SK-N-SH (cell line): Measurements from ENCODE around the gene MACROD1. TPM values are rescaled to one million over a fixed set of nuclear protein-coding genes. Genes with fewer than 3 reads are reported as not detected.
A peak's percentile ranks its signal among the peaks of the same experiment; 100 is the strongest.

Experiments
- CTCF ChIA-PET: fragments of 300-600, 350-600 bp; formaldehyde crosslinking; extraction: SDS; loops from one replicate; lab custom pipeline; 2021; lab: Yijun Ruan, JAX
- POLR2A ChIA-PET: fragments of 350-600 bp; sonication (Branson Sonifier 250); formaldehyde crosslinking; extraction: SDS; loops from one replicate; lab custom pipeline; 2020; ENCODE audit warnings: antibody characterized with exemption, inconsistent platforms; lab: Yijun Ruan, JAX
- DNase-seq: peaks from one replicate; pipeline ENCODE4 v3.0.0; 2012
- H2AFZ ChIP-seq: fragments of 200-600 bp; sonication (generic); 2 replicates; pipeline ENCODE4 v1.8.1; 2016; ENCODE audit warnings: antibody characterized with exemption, mild to moderate bottlenecking, low read depth
- H3F3A ChIP-seq: fragments of 200-600 bp; sonication (generic); replicated peaks from 2 replicates; pipeline ENCODE3; 2016; ENCODE audit warnings: antibody characterized with exemption, mild to moderate bottlenecking; ENCODE audit not compliant: insufficient read depth
- H3K27ac ChIP-seq, 2 experiments: fragments of 200-500 bp in 1 of 2; fragments of 200-600 bp in 1 of 2; sonication (Bioruptor generic) in 1 of 2; sonication (generic), shearing (Covaris generic) in 1 of 2; 2 replicates each; pipeline versions ENCODE4 v1.5.1 to v1.6.1; 2014 to 2016; ENCODE audit warnings: low read depth in 2 of 2, inconsistent platforms in 1 of 2, low read length in 1 of 2, mild to moderate bottlenecking in 1 of 2, mixed read lengths in 1 of 2
- H3K27me3 ChIP-seq: fragments of 200-600 bp; sonication (generic), shearing (Covaris generic); 2 replicates; pipeline ENCODE4 v1.6.1; 2016; ENCODE audit warnings: mixed run types; ENCODE audit not compliant: insufficient read depth
- H3K36me3 ChIP-seq, 2 experiments: fragments of 200-500 bp in 1 of 2; fragments of 200-600 bp in 1 of 2; sonication (Bioruptor generic) in 1 of 2; sonication (generic) in 1 of 2; replicated peaks in 1 of 2; 2 replicates each; pipeline versions ENCODE3 to v1.5.1; 2014 to 2016; ENCODE audit warnings: low read length in 1 of 2, mild to moderate bottlenecking in 1 of 2; ENCODE audit not compliant: insufficient read depth in 2 of 2, control insufficient read depth in 1 of 2
- H3K4me1 ChIP-seq, 2 experiments: fragments of 200-500 bp in 1 of 2; fragments of 200-600 bp in 1 of 2; sonication (Bioruptor generic) in 1 of 2; sonication (generic), shearing (Covaris generic) in 1 of 2; 2 replicates each; pipeline versions ENCODE4 v1.5.1 to v1.6.1; 2014 to 2016; ENCODE audit warnings: low read depth in 1 of 2, low read length in 1 of 2, mixed run types in 1 of 2; ENCODE audit not compliant: insufficient read depth in 2 of 2, control insufficient read depth in 1 of 2
- H3K4me2 ChIP-seq: fragments of 200-600 bp; sonication (generic), shearing (Covaris generic); 2 replicates; pipeline ENCODE4 v1.6.1; 2017; ENCODE audit warnings: mixed run types
- H3K4me3 ChIP-seq, 2 experiments: fragments of 200-500 bp in 1 of 2; fragments of 200-600 bp in 1 of 2; sonication (Bioruptor generic) in 1 of 2; sonication (generic), shearing (Covaris generic) in 1 of 2; 2 replicates each; pipeline versions ENCODE4 v1.5.1 to v1.8.1; 2014 to 2016; ENCODE audit warnings: low read depth in 2 of 2, inconsistent platforms in 1 of 2, low read length in 1 of 2, mild to moderate bottlenecking in 1 of 2, mixed read lengths in 1 of 2, moderate library complexity in 1 of 2
- H3K79me2 ChIP-seq: fragments of 200-600 bp; sonication (generic); 2 replicates; pipeline ENCODE4 v1.8.1; 2017; ENCODE audit warnings: mild to moderate bottlenecking; ENCODE audit not compliant: insufficient read depth
- H3K9ac ChIP-seq: fragments of 200-600 bp; sonication (generic); 2 replicates; pipeline ENCODE4 v1.6.1; 2017; ENCODE audit warnings: mixed run types
- H3K9me2 ChIP-seq: fragments of 200-600 bp; sonication (generic); 2 replicates; pipeline ENCODE4 v1.6.1; 2017; ENCODE audit warnings: mixed run types
- H3K9me3 ChIP-seq: fragments of 200-600 bp; sonication (generic); 2 replicates; pipeline ENCODE4 v1.6.1; 2017; ENCODE audit warnings: mixed run types, mild to moderate bottlenecking, moderate library complexity
- H4K20me1 ChIP-seq: fragments of 200-600 bp; sonication (generic); 2 replicates; pipeline ENCODE4 v1.6.1; 2017; ENCODE audit warnings: mild to moderate bottlenecking, mixed run types; ENCODE audit not compliant: insufficient read depth
- ELF1 ChIP-seq: IDR thresholded peaks from 2 replicates; pipeline ENCODE4 v1.4.0; 2012
- FOSL2 ChIP-seq: IDR thresholded peaks from 2 replicates; pipeline ENCODE4 v1.4.0; 2012; ENCODE audit warnings: low read depth, mild to moderate bottlenecking, moderate library complexity, borderline replicate concordance
- FOXJ3 ChIP-seq: sonication (generic); formaldehyde crosslinking; IDR thresholded peaks from 2 replicates; pipeline ENCODE4 v1.5.1; 2020; ENCODE audit warnings: mild to moderate bottlenecking, missing genetic modification reagents
- MEF2A ChIP-seq: IDR thresholded peaks from 2 replicates; pipeline ENCODE4 v1.4.0; 2012; ENCODE audit warnings: low read depth, borderline replicate concordance
- MXI1 ChIP-seq: IDR thresholded peaks from 2 replicates; pipeline ENCODE4 v1.6.1; 2012; ENCODE audit warnings: mild to moderate bottlenecking, low read depth, low read length, improper control_type of control experiment
- RCOR1 ChIP-seq: fragments of 150-350 bp; IDR thresholded peaks from 2 replicates; pipeline ENCODE4 v1.6.1; 2017; ENCODE audit warnings: antibody characterized with exemption, low read length
- RXRA ChIP-seq: IDR thresholded peaks from 2 replicates; pipeline ENCODE4 v1.4.0; 2012; ENCODE audit warnings: low read depth, mild to moderate bottlenecking, borderline replicate concordance
- YY1 ChIP-seq: IDR thresholded peaks from 2 replicates; pipeline ENCODE4 v1.4.0; 2012; ENCODE audit warnings: low read depth, mild to moderate bottlenecking
- WGBS: methylation state at CpG from one replicate; pipeline ENCODE4 v1.1.6; 2017; ENCODE audit warnings: low lambda C conversion rate; 5-methylcytosine and 5-hydroxymethylcytosine counted together
- polyA plus RNA-seq, 3 experiments: library from polyadenylated mRNA; depleted of rRNA; stranded (reverse); fragments of >200 nt; gene quantifications; 2 replicates each; pipeline ENCODE4 v1.2.3, GENCODE V29; 2012
- TF ChIP-seq, protein P1 (sequence below): IDR thresholded peaks from 2 replicates; pipeline ENCODE4 v1.4.0; 2012; ENCODE audit warnings: low read depth
- TF ChIP-seq, protein P2 (sequence below): IDR thresholded peaks from 2 replicates; pipeline ENCODE4 v1.6.1; 2012; ENCODE audit warnings: mild to moderate bottlenecking, low read depth, low read length, moderate library complexity
- TF ChIP-seq, protein P3 (sequence below): IDR thresholded peaks from 2 replicates; pipeline ENCODE4 v1.4.0; 2012; ENCODE audit warnings: low read depth, borderline replicate concordance

Gene MACROD1
- polyA plus RNA-seq, 1 of the 3 experiments (the other 2 are of a cell fraction): 49.1 TPM

DNA sequence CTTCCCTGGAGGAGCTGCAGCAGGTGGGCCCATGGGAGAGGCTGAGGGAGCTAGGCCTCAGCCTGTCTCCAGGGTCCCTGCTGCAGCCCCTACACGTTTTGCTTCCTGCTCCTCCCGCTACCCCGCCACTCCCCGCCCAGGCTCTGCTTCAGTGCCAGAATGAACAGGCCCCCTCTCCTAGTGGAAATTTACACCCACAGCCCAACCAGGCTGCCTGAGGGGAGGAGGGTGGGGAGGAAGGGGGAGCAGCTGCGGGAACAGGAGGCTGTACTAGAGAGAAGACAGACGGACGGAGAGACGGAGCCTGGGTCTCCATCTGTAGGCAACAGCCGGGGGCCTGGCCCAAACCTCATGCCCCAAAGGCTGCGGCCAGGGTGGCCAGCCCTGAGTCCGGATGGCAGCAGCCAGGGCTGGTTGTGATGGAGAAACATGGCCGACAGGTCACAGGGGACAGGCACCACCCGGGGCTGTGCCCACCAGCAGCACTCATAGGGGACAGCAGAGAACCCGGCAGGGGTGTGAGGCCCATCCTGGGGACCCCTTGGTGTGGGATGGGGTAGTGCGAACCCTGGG lies 109.6 kb downstream of the MACROD1 start (continued):
- TF ChIP-seq, protein P1, sequence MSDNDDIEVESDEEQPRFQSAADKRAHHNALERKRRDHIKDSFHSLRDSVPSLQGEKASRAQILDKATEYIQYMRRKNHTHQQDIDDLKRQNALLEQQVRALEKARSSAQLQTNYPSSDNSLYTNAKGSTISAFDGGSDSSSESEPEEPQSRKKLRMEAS: no peak
- 0 out of 2 replicates have a peak, but pooled peaks have one; percentile 41 for TF ChIP-seq FOXJ3 (CRISPR knock-in tag)
- TF ChIP-seq, protein P2, sequence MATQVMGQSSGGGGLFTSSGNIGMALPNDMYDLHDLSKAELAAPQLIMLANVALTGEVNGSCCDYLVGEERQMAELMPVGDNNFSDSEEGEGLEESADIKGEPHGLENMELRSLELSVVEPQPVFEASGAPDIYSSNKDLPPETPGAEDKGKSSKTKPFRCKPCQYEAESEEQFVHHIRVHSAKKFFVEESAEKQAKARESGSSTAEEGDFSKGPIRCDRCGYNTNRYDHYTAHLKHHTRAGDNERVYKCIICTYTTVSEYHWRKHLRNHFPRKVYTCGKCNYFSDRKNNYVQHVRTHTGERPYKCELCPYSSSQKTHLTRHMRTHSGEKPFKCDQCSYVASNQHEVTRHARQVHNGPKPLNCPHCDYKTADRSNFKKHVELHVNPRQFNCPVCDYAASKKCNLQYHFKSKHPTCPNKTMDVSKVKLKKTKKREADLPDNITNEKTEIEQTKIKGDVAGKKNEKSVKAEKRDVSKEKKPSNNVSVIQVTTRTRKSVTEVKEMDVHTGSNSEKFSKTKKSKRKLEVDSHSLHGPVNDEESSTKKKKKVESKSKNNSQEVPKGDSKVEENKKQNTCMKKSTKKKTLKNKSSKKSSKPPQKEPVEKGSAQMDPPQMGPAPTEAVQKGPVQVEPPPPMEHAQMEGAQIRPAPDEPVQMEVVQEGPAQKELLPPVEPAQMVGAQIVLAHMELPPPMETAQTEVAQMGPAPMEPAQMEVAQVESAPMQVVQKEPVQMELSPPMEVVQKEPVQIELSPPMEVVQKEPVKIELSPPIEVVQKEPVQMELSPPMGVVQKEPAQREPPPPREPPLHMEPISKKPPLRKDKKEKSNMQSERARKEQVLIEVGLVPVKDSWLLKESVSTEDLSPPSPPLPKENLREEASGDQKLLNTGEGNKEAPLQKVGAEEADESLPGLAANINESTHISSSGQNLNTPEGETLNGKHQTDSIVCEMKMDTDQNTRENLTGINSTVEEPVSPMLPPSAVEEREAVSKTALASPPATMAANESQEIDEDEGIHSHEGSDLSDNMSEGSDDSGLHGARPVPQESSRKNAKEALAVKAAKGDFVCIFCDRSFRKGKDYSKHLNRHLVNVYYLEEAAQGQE: no peak

DNA sequence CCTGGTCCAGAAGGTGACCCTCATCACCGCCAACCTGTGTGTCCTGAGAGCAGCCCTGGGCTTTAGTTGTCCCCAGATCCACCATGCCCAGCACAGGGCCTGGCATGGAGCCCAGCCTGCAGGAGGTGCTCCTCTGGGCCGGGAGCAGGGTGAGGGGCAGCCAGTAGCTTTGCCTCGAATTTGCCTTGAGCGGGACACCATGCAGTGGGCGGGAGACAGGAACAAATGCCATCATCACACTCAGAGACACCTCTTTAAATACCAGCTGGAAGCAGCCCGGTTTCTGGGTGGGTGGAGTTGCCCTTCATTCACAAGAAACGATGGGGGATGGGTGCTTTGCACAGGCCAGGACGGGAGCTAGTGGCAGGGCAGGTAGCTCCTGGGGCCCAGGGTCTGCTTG lies 110.8 kb downstream of the MACROD1 start:
- Histone ChIP-seq H3K27me3 (no peaks in the 10 kb centered on the region), H3K9me3 (no peaks in the 10 kb centered on the region), H3K79me2 (no peaks in the 10 kb centered on the region), H3K4me2 (no peak overlapping the region), H4K20me1 (no peaks in the 10 kb centered on the region), H3K9ac (no peak overlapping the region), H3K4me1 (peaks cover 4 to 95% of the 10 kb centered on the region in 2 experiments; a peak in 3 of 4 replicates), H2AFZ (no peak overlapping the region), H3K4me3 (no peak overlapping the region), H3K36me3 (no peaks in the 10 kb centered on the region), H3F3A (no peaks in the 10 kb centered on the region), H3K9me2 (no peaks in the 10 kb centered on the region), H3K27ac (peak overlapping the region in 1 of 2 experiments; percentile 100; a peak in 2 of 4 replicates)
- peak; percentile 22; the same call in 1 of the 2 replicates for TF ChIP-seq RCOR1
- TF ChIP-seq, protein P3, sequence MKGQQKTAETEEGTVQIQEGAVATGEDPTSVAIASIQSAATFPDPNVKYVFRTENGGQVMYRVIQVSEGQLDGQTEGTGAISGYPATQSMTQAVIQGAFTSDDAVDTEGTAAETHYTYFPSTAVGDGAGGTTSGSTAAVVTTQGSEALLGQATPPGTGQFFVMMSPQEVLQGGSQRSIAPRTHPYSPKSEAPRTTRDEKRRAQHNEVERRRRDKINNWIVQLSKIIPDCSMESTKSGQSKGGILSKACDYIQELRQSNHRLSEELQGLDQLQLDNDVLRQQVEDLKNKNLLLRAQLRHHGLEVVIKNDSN: no peak
- CTCF ChIA-PET: interaction anchor here (0.8 to 2.9 kb wide), 3 partner anchors 14 to 98 kb away, joined by 3 to 12 read pairs (median 3); no protein-coding TSS in a partner anchor
- 65% methylated on average over 7 of the region's 8 CpGs for WGBS
- no peak for DNase-seq
- POLR2A ChIA-PET: interaction anchor here (0.6 to 1.6 kb wide), 3 partner anchors 10 to 269 kb away, joined by 4 to 8 read pairs (median 4); no protein-coding TSS in a partner anchor

DNA sequence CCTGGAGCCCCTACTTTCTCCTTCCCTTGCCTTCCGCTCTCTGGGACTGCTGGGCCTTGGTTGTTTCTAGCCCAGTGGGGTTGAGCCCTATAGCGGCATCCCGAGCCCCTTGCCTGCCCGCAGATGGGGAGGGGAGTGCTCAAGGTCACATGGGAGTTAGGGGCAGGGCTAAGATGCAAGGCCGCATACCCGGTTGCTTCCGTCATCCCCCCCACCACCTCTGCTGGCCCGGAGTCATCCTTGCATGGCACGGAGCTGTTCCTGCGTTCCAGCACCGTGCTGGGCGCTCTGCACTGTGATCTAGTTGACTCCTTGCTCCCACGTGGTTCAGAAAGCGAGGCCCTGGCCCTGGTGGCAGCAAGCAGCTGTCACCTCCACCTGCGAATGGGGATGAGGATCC lies 112.2 kb downstream of the MACROD1 start:
- Histone ChIP-seq H3K27ac (peak overlapping the region in 1 of 2 experiments; percentile 100; a peak in 2 of 4 replicates), H3K79me2 (no peaks in the 10 kb centered on the region), H3K9me2 (no peaks in the 10 kb centered on the region), H3F3A (no peaks in the 10 kb centered on the region), H3K4me2 (no peak overlapping the region), H3K4me1 (peaks cover 4 to 94% of the 10 kb centered on the region in 2 experiments; a peak in 2 of 4 replicates), H2AFZ (no peak overlapping the region), H3K9me3 (no peaks in the 10 kb centered on the region), H3K9ac (no peak overlapping the region), H3K4me3 (no peak overlapping the region), H4K20me1 (no peaks in the 10 kb centered on the region), H3K36me3 (no peaks in the 10 kb centered on the region), H3K27me3 (no peaks in the 10 kb centered on the region)
- POLR2A ChIA-PET: no interaction called here
- DNase-seq: no peak
- CTCF ChIA-PET: interaction anchor here (1.0 to 1.3 kb wide), 2 partner anchors 94 to 100 kb away, joined by 3 read pairs; no protein-coding TSS in a partner anchor
- 98% methylated on average over 10 of the region's 15 CpGs for WGBS
- TF ChIP-seq FOSL2 (no peak), ELF1 (no peak), MEF2A (no peak), FOXJ3 (CRISPR knock-in tag) (no peak), YY1 (no peak), RCOR1 (no peak), RXRA (no peak), MXI1 (no peak)
